H1 (cell line): ENCODE results near the gene KLHL40. TPM values are rescaled to one million over a fixed set of nuclear protein-coding genes. Genes with fewer than 3 reads are reported as not detected.

Source experiments
- CTCF ChIA-PET: fragments of 300-600 bp; sonication (Branson Sonifier 250); formaldehyde crosslinking; loops from one replicate; lab custom pipeline; 2021; ENCODE audit not compliant: partially characterized antibody; lab: Charles Lee
- POLR2A ChIA-PET: fragments of 300-600 bp; sonication (Branson Sonifier 250); formaldehyde crosslinking; loops from one replicate; lab custom pipeline; 2021; ENCODE audit warnings: inconsistent platforms; ENCODE audit not compliant: partially characterized antibody; lab: Charles Lee
- DNase-seq, 2 experiments: peaks; one replicate each; pipeline versions ENCODE4 v3.0.0 to v3.0.0-alpha.2; 2010 to 2022; ENCODE audit warnings: low spot score in 2 of 2, low read depth in 1 of 2, mixed read lengths in 1 of 2
- FAIRE-seq: peaks from 2 replicates; lab custom pipeline; 2011; peaks lifted over from hg19 to GRCh38; lab: Jason Lieb, UNC
- H2AFZ ChIP-seq: 2 replicates; pipeline ENCODE4 v1.8.1; 2012; ENCODE audit warnings: low read length, inconsistent platforms
- H2AK5ac ChIP-seq: 2 replicates; pipeline ENCODE4 v1.6.1; 2013; ENCODE audit warnings: low read depth, low read length
- H2BK120ac ChIP-seq: replicated peaks from 2 replicates; pipeline ENCODE3; 2013; ENCODE audit warnings: low read depth, low read length, inconsistent platforms
- H2BK12ac ChIP-seq: 2 replicates; pipeline ENCODE4 v1.6.1; 2013; ENCODE audit warnings: low read depth, low read length
- H2BK15ac ChIP-seq: 2 replicates; pipeline ENCODE4 v1.6.1; 2013; ENCODE audit warnings: low read length
- H2BK20ac ChIP-seq: 2 replicates; pipeline ENCODE4 v1.6.1; 2013; ENCODE audit warnings: low read length
- H2BK5ac ChIP-seq: 2 replicates; pipeline ENCODE4 v1.6.1; 2013; ENCODE audit warnings: low read depth, low read length
- H3K14ac ChIP-seq: 2 replicates; pipeline ENCODE4 v1.6.1; 2013; ENCODE audit warnings: inconsistent platforms; ENCODE audit not compliant: insufficient read length
- H3K18ac ChIP-seq: 2 replicates; pipeline ENCODE4 v1.6.1; 2013; ENCODE audit warnings: low read length; ENCODE audit errors: extremely low read depth
- H3K23ac ChIP-seq: 2 replicates; pipeline ENCODE4 v1.6.1; 2013; ENCODE audit warnings: inconsistent platforms; ENCODE audit not compliant: insufficient read length
- H3K23me2 ChIP-seq: 2 replicates; pipeline ENCODE4 v1.6.1; 2013; ENCODE audit warnings: low read depth, low read length
- H3K27ac ChIP-seq: 2 replicates; pipeline ENCODE4 v1.6.1; 2011; ENCODE audit warnings: low read depth, low read length, inconsistent platforms
- H3K27me3 ChIP-seq, 4 experiments: replicated peaks in 1 of 4; 1 replicate in 1 of 4; 2 replicates in 3 of 4; pipeline versions ENCODE4 v1.6.1 to v1.8.1; 2011 to 2013; ENCODE audit warnings: low read length in 3 of 4, mild to moderate bottlenecking in 3 of 4, inconsistent platforms in 2 of 4, mixed read lengths in 2 of 4, moderate library complexity in 1 of 4; ENCODE audit not compliant: control insufficient read depth in 3 of 4, insufficient read depth in 3 of 4; ENCODE audit errors: extremely low read depth in 1 of 4
- H3K36me3 ChIP-seq, 4 experiments: 2 replicates each; pipeline versions ENCODE4 v1.6.1 to v1.8.1; 2011 to 2013; ENCODE audit warnings: mild to moderate bottlenecking in 4 of 4, low read length in 3 of 4, moderate library complexity in 2 of 4, control low read depth in 1 of 4, inconsistent platforms in 1 of 4; ENCODE audit not compliant: insufficient read depth in 4 of 4, control insufficient read depth in 2 of 4
- H3K4ac ChIP-seq: replicated peaks from 2 replicates; pipeline ENCODE3; 2013; ENCODE audit warnings: low read length, low read depth, mixed read lengths, inconsistent platforms; ENCODE audit not compliant: insufficient read length
- H3K4me1 ChIP-seq, 4 experiments: replicated peaks in 1 of 4; 1 replicate in 1 of 4; 2 replicates in 3 of 4; pipeline versions ENCODE4 v1.6.1 to v1.8.1; 2011 to 2013; ENCODE audit warnings: low read length in 3 of 4, inconsistent platforms in 2 of 4, mixed read lengths in 1 of 4; ENCODE audit not compliant: insufficient read depth in 4 of 4, control insufficient read depth in 3 of 4
- H3K4me2 ChIP-seq, 2 experiments: 2 replicates each; pipeline versions ENCODE4 v1.6.1 to v1.8.1; 2011 to 2013; ENCODE audit warnings: low read depth in 2 of 2, low read length in 2 of 2, control low read depth in 1 of 2, inconsistent platforms in 1 of 2, mild to moderate bottlenecking in 1 of 2; ENCODE audit not compliant: insufficient read depth in 1 of 2
- H3K4me3 ChIP-seq, 4 experiments: fragments of 200-600, 300-600 bp in 1 of 4; sonication (generic), shearing (Covaris generic), sonication (Bioruptor Twin) in 1 of 4; 2 replicates each; pipeline versions ENCODE4 v1.5.1 to v1.8.1; 2011 to 2016; ENCODE audit warnings: low read length in 4 of 4, low read depth in 3 of 4, control low read depth in 2 of 4, inconsistent platforms in 2 of 4, mild to moderate bottlenecking in 2 of 4, mixed read lengths in 1 of 4, moderate library complexity in 1 of 4; ENCODE audit not compliant: insufficient read depth in 2 of 4; ENCODE audit errors: extremely low read depth in 1 of 4
- H3K56ac ChIP-seq: replicated peaks from 2 replicates; pipeline ENCODE3; 2013; ENCODE audit warnings: low read depth, mild to moderate bottlenecking, mixed read lengths, low read length, inconsistent platforms; ENCODE audit not compliant: insufficient read length
- H3K79me1 ChIP-seq: 2 replicates; pipeline ENCODE4 v1.6.1; 2013; ENCODE audit warnings: low read depth, low read length, control low read depth
- H3K79me2 ChIP-seq, 2 experiments: 2 replicates each; pipeline versions ENCODE4 v1.6.1 to v1.8.1; 2012 to 2013; ENCODE audit warnings: low read length in 2 of 2, mild to moderate bottlenecking in 2 of 2, inconsistent platforms in 1 of 2; ENCODE audit not compliant: insufficient read depth in 2 of 2, control insufficient read depth in 1 of 2
- H3K9ac ChIP-seq, 4 experiments: replicated peaks in 1 of 4; 1 replicate in 1 of 4; 2 replicates in 3 of 4; pipeline versions ENCODE4 v1.6.1 to v1.8.1; 2011 to 2013; ENCODE audit warnings: low read depth in 3 of 4, low read length in 3 of 4, control low read depth in 2 of 4, mild to moderate bottlenecking in 2 of 4, moderate library complexity in 2 of 4, inconsistent platforms in 1 of 4; ENCODE audit errors: extremely low read depth in 1 of 4
- H3K9me3 ChIP-seq, 2 experiments: 2 replicates each; pipeline versions ENCODE4 v1.6.1 to v1.8.1; 2012 to 2013; ENCODE audit warnings: mild to moderate bottlenecking in 2 of 2, moderate library complexity in 2 of 2, control low read depth in 1 of 2, inconsistent platforms in 1 of 2, low read depth in 1 of 2, low read length in 1 of 2, mixed read lengths in 1 of 2; ENCODE audit not compliant: insufficient read depth in 2 of 2
- H4K20me1 ChIP-seq, 2 experiments: replicated peaks in 1 of 2; 2 replicates each; pipeline versions ENCODE3 to v1.8.1; 2011 to 2013; ENCODE audit warnings: inconsistent platforms in 2 of 2, low read length in 2 of 2, mild to moderate bottlenecking in 1 of 2; ENCODE audit not compliant: insufficient read depth in 2 of 2, control insufficient read depth in 1 of 2
- H4K5ac ChIP-seq: 2 replicates; pipeline ENCODE4 v1.6.1; 2013; ENCODE audit warnings: low read length, low read depth, mixed read lengths, inconsistent platforms; ENCODE audit not compliant: insufficient read length
- H4K8ac ChIP-seq: 2 replicates; pipeline ENCODE4 v1.8.0; 2013; ENCODE audit warnings: mild to moderate bottlenecking, moderate library complexity, low read length, inconsistent platforms; ENCODE audit not compliant: insufficient read depth; ENCODE audit errors: extremely low read depth
- H4K91ac ChIP-seq: replicated peaks from 2 replicates; pipeline ENCODE3; 2013; ENCODE audit warnings: low read length, mixed read lengths, inconsistent platforms; ENCODE audit not compliant: insufficient read length
- GTF2F1 ChIP-seq: IDR thresholded peaks from 2 replicates; pipeline ENCODE4 v1.6.1; 2012; ENCODE audit warnings: low read depth, low read length, improper control_type of control experiment, borderline replicate concordance
- RAD21 ChIP-seq, 2 experiments: IDR thresholded peaks in 1 of 2; conservative IDR thresholded peaks in 1 of 2; 2 replicates each; pipeline ENCODE4 v1.6.1; 2011; ENCODE audit warnings: low read depth in 2 of 2, low read length in 2 of 2, improper control_type of control experiment in 1 of 2, inconsistent platforms in 1 of 2, mild to moderate bottlenecking in 1 of 2, moderate library complexity in 1 of 2
- WGBS, 2 experiments: shearing (Covaris generic) in 1 of 2; methylation state at CpG; one replicate each; pipeline versions ENCODE4 v1.1.6 to v1.1.7; 2013 to 2015; ENCODE audit warnings: low lambda C conversion rate in 2 of 2, mixed read lengths in 2 of 2, inconsistent platforms in 1 of 2, low coverage in 1 of 2, missing lambda C conversion rate in 1 of 2; ENCODE audit not compliant: insufficient replicate concordance in 2 of 2, insufficient coverage in 1 of 2, insufficient read length in 1 of 2; ENCODE audit errors: extremely low coverage in 1 of 2, missing lambda C conversion rate in 1 of 2; 5-methylcytosine and 5-hydroxymethylcytosine counted together
- polyA plus RNA-seq, 7 experiments: library from polyadenylated mRNA; depleted of rRNA in 3 of 7; stranded (reverse) in 5 of 7; unstranded in 2 of 7; fragments of >200 nt in 5 of 7; fragments of 200-250 nt in 2 of 7; gene quantifications; 1 replicate in 5 of 7; 2 replicates in 1 of 7; 4 replicates in 1 of 7; pipeline versions ENCODE4 v1.2.1 to v1.2.3, GENCODE V29; 2011 to 2013; ENCODE audit warnings: missing spikeins in 2 of 7, mixed read lengths in 2 of 7
- total RNA-seq: library from RNA; stranded (reverse); fragmentation: NEBNext Ultra II Directional; extraction: Animal tissue kit (Norgen Biotek cat#: 25700); gene quantifications from 2 replicates; pipeline ENCODE4 v1.2.1, GENCODE V29; 2021
- TF ChIP-seq, protein P1 (sequence below): IDR thresholded peaks from 2 replicates; pipeline ENCODE4 v1.6.1; 2011; ENCODE audit warnings: low read length, improper control_type of control experiment

Gene KLHL40
- total and polyA plus RNA-seq, 2 of the 8 experiments (the other 6 are each of a cell fraction or from before 2014, with no cell fraction given): 0.02 TPM; not detected in 1

DNA sequence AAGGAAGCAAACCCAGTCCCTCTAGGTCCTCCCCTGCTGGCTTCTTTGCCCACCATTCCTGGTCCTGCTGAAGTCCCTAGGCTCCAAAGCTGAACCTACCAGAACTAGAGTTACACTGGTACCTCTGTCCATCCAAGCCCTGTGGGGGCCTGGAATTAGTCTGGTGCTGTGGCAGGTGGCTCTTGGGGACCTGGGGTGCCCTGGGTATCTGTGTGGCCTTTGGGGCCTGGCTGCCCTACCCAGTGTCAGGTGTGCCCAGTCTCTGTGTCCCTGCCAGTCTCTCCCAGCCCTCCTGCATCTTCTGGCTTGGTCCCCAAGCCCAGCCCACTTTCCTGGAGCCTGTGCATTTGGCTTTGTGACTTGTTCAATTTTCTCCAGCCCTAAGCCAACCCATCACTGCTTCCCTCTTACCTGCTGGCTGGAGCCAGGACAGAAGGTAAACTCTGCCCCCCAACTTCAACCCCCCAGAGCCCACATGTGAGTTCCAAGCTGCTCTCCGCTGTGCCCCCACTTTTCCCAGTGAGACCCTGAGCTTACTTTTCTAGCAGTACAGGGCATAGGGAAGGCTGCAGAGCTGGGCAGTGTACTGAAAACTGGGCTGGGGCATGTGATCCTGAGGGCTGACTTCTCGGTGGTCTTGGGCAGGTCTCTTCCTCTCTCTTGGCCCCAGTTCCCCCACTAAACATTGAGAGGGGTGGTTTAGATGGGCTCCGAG lies 45.5 kb downstream of the KLHL40 start:
- ChIA-PET POLR2A (no interaction called here), CTCF (interaction anchor here (0.7 to 4.0 kb wide), 7 partner anchors 9 to 83 kb away, joined by 3 to 18 read pairs (median 5); partner anchors contain the start of gene HHATL)
- no peak overlapping the region for H3K4ac ChIP-seq
- no peak overlapping the region for H2BK15ac ChIP-seq
- no peak overlapping the region for H2BK120ac ChIP-seq
- H2AK5ac ChIP-seq: no peak overlapping the region
- H3K27me3 ChIP-seq: 0 out of 7 replicates have a peak, but pooled peaks cover 0 to 3% (median 0%) of the 10 kb centered on the region in 4 experiments
- no peak overlapping the region; the same call in 1 of the 2 replicates for H4K8ac ChIP-seq
- H3K9me3 ChIP-seq: no peaks in the 10 kb centered on the region
- no peak overlapping the region for H2AFZ ChIP-seq
- H3K23me2 ChIP-seq: no peaks in the 10 kb centered on the region
- WGBS, 2 experiments: 89% methylated on average over 3 of the region's 3 CpGs; no CpG with 5 or more reads in 1 of the 2 experiments
- FAIRE-seq (no peak), DNase-seq (peak in 1 of 2 experiments; percentile 33)
- no peak overlapping the region for H3K4me2 ChIP-seq
- no peak overlapping the region for H3K27ac ChIP-seq
- H3K9ac ChIP-seq: no peak overlapping the region
- no peak overlapping the region for H2BK12ac ChIP-seq
- H4K91ac ChIP-seq: no peak overlapping the region
- H4K5ac ChIP-seq: no peak overlapping the region
- H4K20me1 ChIP-seq: no peaks in the 10 kb centered on the region
- H2BK20ac ChIP-seq: 0 out of 2 replicates have a peak overlapping the region, but pooled peaks have one; percentile 3
- H2BK5ac ChIP-seq: no peak overlapping the region
- H3K4me1 ChIP-seq: peaks cover 0 to 32% (median 15%) of the 10 kb centered on the region in 4 experiments; a peak in 5 of 7 replicates
- H3K14ac ChIP-seq: no peak overlapping the region
- no peaks in the 10 kb centered on the region for H3K79me2 ChIP-seq
- H3K79me1 ChIP-seq: no peaks in the 10 kb centered on the region
- no peak overlapping the region for H3K23ac ChIP-seq
- H3K56ac ChIP-seq: no peak overlapping the region
- no peak overlapping the region for H3K18ac ChIP-seq
- H3K36me3 ChIP-seq: no peaks in the 10 kb centered on the region
- no peak overlapping the region for H3K4me3 ChIP-seq
- TF ChIP-seq RAD21 (IDR thresholded peaks at IDR 0.05 in 1 of 2, conservative IDR thresholded peaks at IDR 0.05 in 1 of 2; ENCODE audit: low read depth in 2 of 2, low read length in 2 of 2) (no peak), GTF2F1 (no peak)
- TF ChIP-seq, protein P1, sequence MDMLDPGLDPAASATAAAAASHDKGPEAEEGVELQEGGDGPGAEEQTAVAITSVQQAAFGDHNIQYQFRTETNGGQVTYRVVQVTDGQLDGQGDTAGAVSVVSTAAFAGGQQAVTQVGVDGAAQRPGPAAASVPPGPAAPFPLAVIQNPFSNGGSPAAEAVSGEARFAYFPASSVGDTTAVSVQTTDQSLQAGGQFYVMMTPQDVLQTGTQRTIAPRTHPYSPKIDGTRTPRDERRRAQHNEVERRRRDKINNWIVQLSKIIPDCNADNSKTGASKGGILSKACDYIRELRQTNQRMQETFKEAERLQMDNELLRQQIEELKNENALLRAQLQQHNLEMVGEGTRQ: no peak
